ENCODE data around the gene IFNA1. TPM values are rescaled to one million over a fixed set of nuclear protein-coding genes. Genes with fewer than 3 reads are reported as not detected.

IFNA1 gene
- total RNA-seq, 2 experiments from 2014 or later, result not detected

- Mint-ChIP-seq H3K4me3 (no peak overlapping the region), H3K36me3 (ENCODE audit: low read depth) (no peaks in the 10 kb centered on the region), H3K4me1 (no peaks in the 10 kb centered on the region), H3K27me3 (peaks cover 5% of the 10 kb centered on the region), H3K9me3 (ENCODE audit: low read depth) (peaks cover 12% of the 10 kb centered on the region), H3K27ac (no peak overlapping the region)
- intact Hi-C loops (cut with DNase I, micrococcal nuclease), result no loop called here
- CTCF ChIA-PET, result interaction anchor here (0.8 to 1.6 kb wide), 3 partner anchors 16 to 229 kb away, joined by 3 to 4 read pairs (median 3); no protein-coding TSS in a partner anchor
- POLR2A ChIA-PET, result no interaction called here
- ATAC-seq, result no peak
- no peak for DNase-seq
These were observed 41.3 kb downstream of the IFNA1 start for GRCh38 chr9:21481470-21482056.

- ChIA-PET POLR2A (no interaction called here), CTCF (interaction anchor here (1.6 kb wide), 1 partner anchor 16 kb away, joined by 4 read pairs; no protein-coding TSS in a partner anchor)
- no peak within 1 kb of the TSS for H3K27ac Mint-ChIP-seq
- DNase-seq (no peak), ATAC-seq (no peak)
- H3K9me3 Mint-ChIP-seq (ENCODE audit: low read depth), result peaks cover 12% of the 10 kb centered on the region
- intact Hi-C loops (cut with DNase I, micrococcal nuclease), result no loop called here
- H3K4me1 Mint-ChIP-seq, result no peaks in the 10 kb centered on the region
- H3K36me3 Mint-ChIP-seq (ENCODE audit: low read depth), result no peaks in the 10 kb centered on the region
- peaks cover 5% of the 10 kb centered on the region for H3K27me3 Mint-ChIP-seq
- no peak within 1 kb of the TSS for H3K4me3 Mint-ChIP-seq
These were observed 42.0 kb downstream of the IFNA1 start, which contains the start of gene IFNE for GRCh38 chr9:21482213-21482612. TSS of gene IFNE (minus strand) at chr9:21482313. CDS start at chr9:21481694, 619 bp downstream.

Other genes starting within 250 kb of the IFNA1 start
- not detected for gene IFNA7, start 238.2 kb upstream of the IFNA1 start, total RNA-seq
- not detected for gene IFNA10, start 233.3 kb upstream of the IFNA1 start, total RNA-seq
- gene IFNA16, start 223.1 kb upstream of the IFNA1 start, total RNA-seq, result not detected
- not detected for gene IFNA17, start 212.2 kb upstream of the IFNA1 start, total RNA-seq
- gene IFNA14, start 200.4 kb upstream of the IFNA1 start, total RNA-seq, result not detected
- not detected for gene IFNA5, start 135.1 kb upstream of the IFNA1 start, total RNA-seq
- gene KLHL9, start 105.0 kb upstream of the IFNA1 start, total RNA-seq, result 10 to 100 TPM; 11.7 to 14.7 TPM
- not detected for gene IFNA6, start 89.6 kb upstream of the IFNA1 start, total RNA-seq
- gene IFNA13, start 72.4 kb upstream of the IFNA1 start, total RNA-seq, result not detected
- not detected for gene IFNA2, start 55.0 kb upstream of the IFNA1 start, total RNA-seq
- gene IFNA8, start 31.3 kb upstream of the IFNA1 start, total RNA-seq, result not detected
- gene IFNE, start 41.9 kb downstream of the IFNA1 start, total RNA-seq, result not detected

Measured in activated CD4-positive, alpha-beta T cell treated with anti-CD3 and anti-CD28 coated beads for 36 hours (primary cell).